Natural killer cell (primary cell): ENCODE measurements around the gene PTPN4. TPM values are rescaled to one million over a fixed set of nuclear protein-coding genes. Genes with fewer than 3 reads are reported as not detected.

Source experiments
- ATAC-seq, 3 donors: fragments of 150-1000 bp in 2 of 3; fragments of 200-7000 bp in 1 of 3; cut with Tn5 transposase; 1 replicate in 1 of 3; 2 replicates in 2 of 3; pipeline ENCODE4 v1.10.0; 2021; ENCODE audit warnings: mild to moderate bottlenecking in 2 of 3, moderate library complexity in 2 of 3
- DNase-seq, 2 donors: peaks; one replicate each; pipeline versions ENCODE4 v3.0.0 to v3.0.0-alpha.2; 2013 to 2021; ENCODE audit warnings: mixed read lengths in 1 of 2
- H3K27ac ChIP-seq: one replicate; pipeline ENCODE4 v1.5.1; 2013; ENCODE audit warnings: mild to moderate bottlenecking, low read length
- H3K27me3 ChIP-seq: one replicate; pipeline ENCODE4 v1.6.1; 2013; ENCODE audit warnings: low read length; ENCODE audit not compliant: control insufficient read depth, insufficient read depth
- H3K36me3 ChIP-seq: one replicate; pipeline ENCODE4 v1.6.1; 2013; ENCODE audit warnings: low read length; ENCODE audit not compliant: control insufficient read depth, insufficient read depth
- H3K4me1 ChIP-seq: one replicate; pipeline ENCODE4 v1.6.1; 2013; ENCODE audit warnings: low read length; ENCODE audit not compliant: control insufficient read depth, insufficient read depth
- H3K4me3 ChIP-seq: one replicate; pipeline ENCODE4 v1.5.1; 2013; ENCODE audit warnings: low read length
- H3K9me3 ChIP-seq: one replicate; pipeline ENCODE4 v1.6.1; 2013; ENCODE audit warnings: low read length; ENCODE audit not compliant: control insufficient read depth, insufficient read depth
- H3K27ac Mint-ChIP-seq, 2 donors: one replicate each; pipeline ENCODE4 v1.8.0; 2022; ENCODE audit warnings: mild to moderate bottlenecking in 2 of 2, mixed read lengths in 2 of 2, moderate library complexity in 1 of 2
- H3K27me3 Mint-ChIP-seq, 2 donors: one replicate each; pipeline ENCODE4 v1.8.0; 2022; ENCODE audit warnings: low read depth in 2 of 2, mixed read lengths in 2 of 2
- H3K36me3 Mint-ChIP-seq: one replicate; pipeline ENCODE4 v1.8.0; 2022; ENCODE audit warnings: mixed read lengths
- H3K4me1 Mint-ChIP-seq, 2 donors: one replicate each; pipeline ENCODE4 v1.8.0; 2022; ENCODE audit warnings: mixed read lengths in 2 of 2
- H3K4me3 Mint-ChIP-seq: one replicate; pipeline ENCODE4 v1.8.0; 2022; ENCODE audit warnings: mild to moderate bottlenecking, moderate library complexity, mixed read lengths
- H3K9me3 Mint-ChIP-seq, 2 donors: one replicate each; pipeline ENCODE4 v1.8.0; 2022; ENCODE audit warnings: mixed read lengths in 2 of 2
- CTCF ChIP-seq: fragments of 200-600 bp; IDR thresholded peaks from one replicate; pipeline ENCODE4 v1.8.0; 2022; ENCODE audit warnings: antibody characterized with exemption
- WGBS: methylation state at CpG from one replicate; pipeline ENCODE4 v1.1.7; 2013; ENCODE audit warnings: missing lambda C conversion rate; ENCODE audit not compliant: insufficient coverage; 5-methylcytosine and 5-hydroxymethylcytosine counted together
- intact Hi-C: fragments of 100-400 bp; cut with micrococcal nuclease; formaldehyde crosslinking; loops from one replicate; pipeline ENCODE4 v1.14.2; 2022
- total RNA-seq, 4 donors: library from RNA; stranded (reverse); fragments of 120-200 nt in 1 of 4; gene quantifications; one replicate each; pipeline versions ENCODE4 v1.2.3 to v1.2.4, GENCODE V29; 2013 to 2022

Gene PTPN4
- total RNA-seq, 3 donors from 2014 or later (not counting 1 experiment from before 2014, with no cell fraction given) = 265 to 347 (median 283) TPM

- H3K27me3 ChIP-seq = no peaks in the 10 kb centered on the region
- TF ChIP-seq CTCF = no peak
- Mint-ChIP-seq H3K9me3 (no peaks in the 10 kb centered on the region), H3K27me3 (no peaks in the 10 kb centered on the region), H3K4me1 (peaks cover 26 to 35% of the 10 kb centered on the region in 2 donors), H3K4me3 (no peak overlapping the region), H3K36me3 (no peaks in the 10 kb centered on the region), H3K27ac (peak overlapping the region in 1 of 2 donors; percentile 10)
- DNase-seq (no peak), ATAC-seq (no peak)
- intact Hi-C loops = no loop called here
- no peaks in the 10 kb centered on the region for H3K36me3 ChIP-seq
- H3K27ac ChIP-seq = no peak overlapping the region
- no peaks in the 10 kb centered on the region for H3K4me1 ChIP-seq
- no peaks in the 10 kb centered on the region for H3K9me3 ChIP-seq
- H3K4me3 ChIP-seq = no peak overlapping the region
- 90% methylated on average over 2 of the region's 2 CpGs for WGBS
Observed at GRCh38 chr2:119771331-119771730, 11.6 kb downstream of the PTPN4 start.

- H3K4me1 Mint-ChIP-seq = peaks cover 31 to 38% of the 10 kb centered on the region in 2 donors
- no peaks in the 10 kb centered on the region for H3K9me3 Mint-ChIP-seq
- no peak overlapping the region for H3K4me3 Mint-ChIP-seq
- Histone ChIP-seq H3K4me3 (no peak overlapping the region), H3K27ac (no peak overlapping the region), H3K4me1 (no peaks in the 10 kb centered on the region), H3K27me3 (no peaks in the 10 kb centered on the region), H3K9me3 (no peaks in the 10 kb centered on the region), H3K36me3 (no peaks in the 10 kb centered on the region)
- WGBS = 100% methylated on average over 2 of the region's 2 CpGs
- ATAC-seq (no peak), DNase-seq (no peak)
- H3K27ac Mint-ChIP-seq = no peak overlapping the region
- no peak for TF ChIP-seq CTCF
- no peaks in the 10 kb centered on the region for H3K36me3 Mint-ChIP-seq
- no peaks in the 10 kb centered on the region for H3K27me3 Mint-ChIP-seq
- intact Hi-C loops = no loop called here
Observed at GRCh38 chr2:119772128-119772527, 12.4 kb downstream of the PTPN4 start.

DNA sequence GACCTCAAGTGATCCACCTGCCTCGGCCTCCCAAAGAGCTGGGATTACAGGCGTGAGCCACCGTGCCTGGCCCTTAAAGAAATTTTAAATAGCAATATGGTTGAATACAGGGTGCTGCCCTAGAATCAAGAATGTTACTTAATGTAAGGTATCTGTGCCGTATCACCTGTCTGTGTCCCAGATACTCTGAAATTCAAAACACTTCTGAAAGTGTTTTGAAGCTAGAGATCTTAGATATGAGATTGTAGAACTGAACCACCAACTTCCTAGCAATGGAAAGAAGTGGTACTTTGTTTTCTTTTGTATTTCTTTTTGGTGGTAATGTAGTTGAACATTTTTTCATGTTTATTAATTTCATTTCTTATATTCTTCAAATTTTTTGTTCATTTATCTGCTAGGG is 13.0 kb downstream of the PTPN4 start:
- Histone ChIP-seq H3K4me3 (no peak overlapping the region), H3K9me3 (no peaks in the 10 kb centered on the region), H3K36me3 (no peaks in the 10 kb centered on the region), H3K27me3 (no peaks in the 10 kb centered on the region), H3K27ac (no peak overlapping the region), H3K4me1 (no peaks in the 10 kb centered on the region)
- H3K4me1 Mint-ChIP-seq = peaks cover 32 to 41% of the 10 kb centered on the region in 2 donors
- no peak overlapping the region for H3K4me3 Mint-ChIP-seq
- peak in 1 of 2 donors; percentile 32 for DNase-seq
- intact Hi-C loops = no loop called here
- WGBS = 66% methylated on average over 4 of the region's 4 CpGs
- TF ChIP-seq CTCF = no peak
- no peak overlapping the region for H3K27ac Mint-ChIP-seq
- no peaks in the 10 kb centered on the region for H3K36me3 Mint-ChIP-seq
- no peak for ATAC-seq
- H3K27me3 Mint-ChIP-seq = no peaks in the 10 kb centered on the region
- no peaks in the 10 kb centered on the region for H3K9me3 Mint-ChIP-seq

GRCh38 chr2:119774026-119774425 is 14.3 kb downstream of the PTPN4 start:
- Mint-ChIP-seq H3K27me3 (no peaks in the 10 kb centered on the region), H3K27ac (peak overlapping the region in 1 of 2 donors; percentile 22), H3K36me3 (no peaks in the 10 kb centered on the region), H3K4me3 (no peak overlapping the region), H3K4me1 (peaks cover 32 to 49% of the 10 kb centered on the region in 2 donors), H3K9me3 (no peaks in the 10 kb centered on the region)
- no peak overlapping the region for H3K4me3 ChIP-seq
- no peaks in the 10 kb centered on the region for H3K9me3 ChIP-seq
- TF ChIP-seq CTCF = no peak
- intact Hi-C loops = no loop called here
- no peaks in the 10 kb centered on the region for H3K27me3 ChIP-seq
- DNase-seq = no peak
- H3K27ac ChIP-seq = no peak overlapping the region
- no peak for ATAC-seq
- no peaks in the 10 kb centered on the region for H3K4me1 ChIP-seq
- no peaks in the 10 kb centered on the region for H3K36me3 ChIP-seq
